Coronary artery (tissue), 2 donors: Measurements from ENCODE around the gene EPOP.
A peak's percentile ranks its signal among the peaks of the same experiment; 100 is the strongest.

Source experiments
- DNase-seq: peaks from one replicate; pipeline ENCODE4 v3.0.0-alpha.2; 2017; ENCODE audit warnings: low spot score
- H3K27ac ChIP-seq, 2 donors: fragments of 200-600 bp; sonication (generic); one replicate each; pipeline ENCODE4 v1.5.1; 2016 to 2019
- H3K4me3 ChIP-seq: fragments of 200-600 bp; sonication (generic); 2 replicates; pipeline ENCODE4 v1.5.1; 2016; ENCODE audit warnings: mild to moderate bottlenecking, moderate library complexity
- TF ChIP-seq, protein P1 (sequence below): fragments of 200-600 bp; sonication (generic); IDR thresholded peaks from one replicate; pipeline ENCODE4 v1.5.1; 2019; ENCODE audit warnings: antibody characterized with exemption

Gene EPOP

GRCh38 chr17:38698760-38699159 is 24.0 kb upstream of the EPOP start:
- Histone ChIP-seq H3K27ac (no peak overlapping the region), H3K4me3 (no peak overlapping the region)
- TF ChIP-seq, protein P1, sequence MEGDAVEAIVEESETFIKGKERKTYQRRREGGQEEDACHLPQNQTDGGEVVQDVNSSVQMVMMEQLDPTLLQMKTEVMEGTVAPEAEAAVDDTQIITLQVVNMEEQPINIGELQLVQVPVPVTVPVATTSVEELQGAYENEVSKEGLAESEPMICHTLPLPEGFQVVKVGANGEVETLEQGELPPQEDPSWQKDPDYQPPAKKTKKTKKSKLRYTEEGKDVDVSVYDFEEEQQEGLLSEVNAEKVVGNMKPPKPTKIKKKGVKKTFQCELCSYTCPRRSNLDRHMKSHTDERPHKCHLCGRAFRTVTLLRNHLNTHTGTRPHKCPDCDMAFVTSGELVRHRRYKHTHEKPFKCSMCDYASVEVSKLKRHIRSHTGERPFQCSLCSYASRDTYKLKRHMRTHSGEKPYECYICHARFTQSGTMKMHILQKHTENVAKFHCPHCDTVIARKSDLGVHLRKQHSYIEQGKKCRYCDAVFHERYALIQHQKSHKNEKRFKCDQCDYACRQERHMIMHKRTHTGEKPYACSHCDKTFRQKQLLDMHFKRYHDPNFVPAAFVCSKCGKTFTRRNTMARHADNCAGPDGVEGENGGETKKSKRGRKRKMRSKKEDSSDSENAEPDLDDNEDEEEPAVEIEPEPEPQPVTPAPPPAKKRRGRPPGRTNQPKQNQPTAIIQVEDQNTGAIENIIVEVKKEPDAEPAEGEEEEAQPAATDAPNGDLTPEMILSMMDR: no peak
- no peak for DNase-seq

DNA sequence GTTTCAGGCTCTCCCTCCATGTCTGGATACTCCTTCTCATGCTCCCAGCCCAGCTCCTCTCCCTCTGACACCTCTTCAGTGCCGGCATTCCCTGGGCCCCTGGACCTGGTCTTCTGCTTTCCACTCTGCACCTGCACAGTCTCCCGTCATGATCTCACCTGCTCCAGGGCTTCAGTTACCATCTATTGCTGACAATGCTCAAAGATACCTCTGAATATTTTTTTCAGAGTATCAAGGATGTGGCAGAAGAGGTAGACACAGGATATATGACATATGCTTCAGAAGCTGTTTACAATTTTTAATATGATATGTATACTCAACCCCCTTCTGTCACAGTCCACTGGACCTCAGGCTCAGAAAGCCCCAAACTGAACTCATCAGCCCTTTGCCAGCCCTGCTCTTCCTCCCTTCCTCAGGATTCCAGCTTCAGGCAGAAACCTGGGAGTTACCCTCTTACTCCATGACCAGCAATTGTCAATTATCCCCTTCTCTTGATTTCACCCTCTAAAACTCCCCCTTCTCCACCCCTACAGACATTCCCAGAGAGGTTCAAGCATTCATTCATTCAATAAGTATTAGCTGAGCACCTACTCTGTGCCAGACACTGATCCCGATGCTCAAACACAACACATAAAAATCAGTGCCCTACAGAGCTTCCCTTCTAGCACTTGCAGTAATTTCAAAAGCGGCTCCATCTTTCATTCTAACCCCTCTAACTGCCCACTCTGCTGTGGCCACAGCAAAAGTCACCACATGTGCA is 22.5 kb upstream of the EPOP start:
- no peak for DNase-seq
- TF ChIP-seq, protein P1: no peak

DNA sequence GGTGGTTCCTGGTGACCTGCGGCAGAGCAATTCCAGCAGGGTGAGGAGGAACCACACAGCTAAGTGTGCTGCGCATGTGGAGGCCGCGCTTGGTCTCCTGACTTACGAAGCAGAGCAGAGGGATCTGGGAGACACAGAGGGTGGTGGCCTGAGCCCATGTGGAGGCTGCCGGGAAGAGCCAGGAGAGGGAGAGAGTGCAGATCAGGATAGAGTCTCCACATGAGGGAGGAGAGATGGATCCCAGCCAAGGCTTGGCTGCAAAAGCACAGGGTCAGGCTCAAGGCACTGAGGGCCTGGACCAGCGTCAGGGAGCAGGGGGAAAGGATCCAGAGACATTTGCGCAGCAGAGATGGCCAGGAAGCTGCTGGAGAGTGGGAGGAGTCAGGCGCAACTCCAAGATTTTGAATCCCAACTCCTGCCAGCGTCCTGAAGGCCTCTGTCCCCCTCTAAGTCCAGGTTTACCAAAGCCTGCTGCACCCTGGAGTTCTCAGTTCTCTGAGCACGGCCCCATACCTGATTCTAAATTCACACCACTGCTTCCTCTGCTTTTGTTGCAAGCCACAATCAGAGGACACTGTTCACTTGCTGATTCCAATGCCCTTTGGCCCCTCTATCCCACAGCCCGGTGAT is 19.1 kb upstream of the EPOP start:
- TF ChIP-seq, protein P1: no peak
- DNase-seq: peak; percentile 91
- no peak overlapping the region for H3K4me3 ChIP-seq
- H3K27ac ChIP-seq: peak overlapping the region; percentile 57 to 85

More for the DNA sequence above, 22.5 kb upstream of the EPOP start:
- H3K4me3 ChIP-seq: no peak overlapping the region
- H3K27ac ChIP-seq: no peak overlapping the region

DNA sequence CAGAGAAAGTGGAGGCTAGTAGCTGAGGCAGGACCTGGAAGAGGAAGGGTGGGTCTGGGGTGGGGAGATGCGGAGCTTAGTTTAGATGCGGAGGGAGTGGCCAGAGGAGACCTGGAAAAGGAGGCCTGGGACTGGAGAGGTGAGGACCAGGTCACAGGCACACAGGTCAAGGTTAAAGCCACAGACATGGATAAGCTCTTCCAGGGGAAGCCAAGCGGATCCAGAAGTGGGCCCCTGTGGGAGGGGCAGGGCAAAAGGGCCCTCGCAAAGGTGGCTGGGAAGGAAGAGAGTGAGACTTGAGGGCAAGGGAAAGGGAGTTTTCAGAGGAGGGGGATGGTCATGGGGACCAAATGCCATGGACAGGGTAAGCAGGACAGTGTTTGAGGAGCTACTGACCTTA is 16.4 kb upstream of the EPOP start:
- no peak for DNase-seq
- Histone ChIP-seq H3K4me3 (no peak overlapping the region), H3K27ac (no peak overlapping the region)
- TF ChIP-seq, protein P1: no peak

DNA sequence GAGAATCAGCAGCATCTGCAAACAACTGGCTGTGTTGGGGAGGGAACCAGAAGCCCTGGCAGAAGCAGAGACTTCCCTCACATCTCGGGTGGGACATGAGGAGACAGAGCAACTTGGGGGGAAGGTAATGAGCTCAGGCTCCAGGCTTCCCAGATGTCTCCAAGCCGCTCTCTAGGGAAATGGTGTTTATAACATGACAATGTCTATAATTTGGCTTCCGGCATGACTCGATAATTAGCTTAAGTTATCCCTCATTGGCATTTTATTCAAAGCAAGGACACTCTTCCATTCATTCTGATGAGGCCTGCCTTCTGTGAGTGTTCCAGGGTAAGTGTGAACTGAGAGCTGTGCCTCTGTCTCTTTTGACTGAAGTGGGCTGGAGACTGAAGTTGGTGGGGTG is 15.6 kb upstream of the EPOP start:
- H3K4me3 ChIP-seq: no peak overlapping the region
- TF ChIP-seq, protein P1: no peak
- DNase-seq: no peak
- no peak overlapping the region for H3K27ac ChIP-seq

DNA sequence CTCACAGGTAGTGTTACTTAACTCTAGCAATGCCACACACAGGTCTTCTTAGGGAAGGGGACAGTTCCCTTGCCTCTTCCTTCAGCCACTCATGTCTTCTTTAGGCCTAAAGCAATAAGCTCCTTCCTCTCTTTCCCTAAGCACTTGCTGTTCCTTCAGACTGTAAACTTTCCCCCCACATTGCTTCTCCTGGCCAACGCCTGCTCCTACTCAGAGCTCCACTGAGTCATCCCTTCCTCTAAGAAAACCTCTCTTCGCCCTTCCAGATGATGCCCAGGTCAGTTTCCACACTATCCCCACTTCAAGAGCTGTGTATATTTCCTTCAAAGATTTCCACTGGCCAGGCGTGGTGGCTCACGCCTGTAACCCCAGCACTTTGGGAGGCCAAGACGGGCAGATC is 12.5 kb upstream of the EPOP start:
- TF ChIP-seq, protein P1: no peak
- Histone ChIP-seq H3K27ac (no peak overlapping the region), H3K4me3 (no peak overlapping the region)
- DNase-seq: no peak

DNA sequence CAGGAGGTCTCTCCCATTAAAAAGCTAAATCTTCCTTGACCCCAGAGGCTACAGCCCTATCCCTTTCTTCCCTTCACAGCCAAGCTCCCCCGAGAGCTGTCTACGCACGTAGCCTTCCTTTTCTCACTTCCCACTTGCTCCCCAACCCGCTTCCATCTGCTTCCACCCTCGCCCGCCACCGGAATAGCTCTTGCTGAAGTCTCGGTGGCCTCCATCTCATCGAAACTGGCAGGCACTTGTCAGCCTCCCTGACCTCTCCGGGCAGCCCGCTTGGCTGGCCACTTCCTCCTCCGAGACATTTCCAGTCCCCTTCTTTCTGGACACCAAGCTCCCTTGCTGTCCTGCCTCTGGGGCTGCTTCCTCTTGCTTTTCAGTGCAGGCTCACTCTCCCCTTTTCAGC is 10.7 kb upstream of the EPOP start:
- no peak for DNase-seq
- TF ChIP-seq, protein P1: no peak
- no peak overlapping the region for H3K4me3 ChIP-seq
- no peak overlapping the region for H3K27ac ChIP-seq
